Glutamatergic neuron (in vitro differentiated cells): ENCODE results near the gene PAPPA. TPM values are rescaled to one million over a fixed set of nuclear protein-coding genes. Genes with fewer than 3 reads are reported as not detected.

Source experiments
- DNase-seq: peaks from one replicate; pipeline ENCODE4 v3.0.0; 2022
- H3K27ac Mint-ChIP-seq: one replicate; pipeline ENCODE4 v1.8.0; 2020; ENCODE audit warnings: mild to moderate bottlenecking, mixed read lengths, inconsistent platforms; ENCODE audit not compliant: unreplicated experiment
- H3K27me3 Mint-ChIP-seq: one replicate; pipeline ENCODE4 v1.8.0; 2020; ENCODE audit warnings: mild to moderate bottlenecking, moderate library complexity, mixed read lengths, inconsistent platforms; ENCODE audit not compliant: unreplicated experiment
- H3K36me3 Mint-ChIP-seq: one replicate; pipeline ENCODE4 v1.8.0; 2020; ENCODE audit warnings: mild to moderate bottlenecking, mixed read lengths, inconsistent platforms; ENCODE audit not compliant: unreplicated experiment
- H3K4me1 Mint-ChIP-seq: one replicate; pipeline ENCODE4 v1.8.0; 2020; ENCODE audit warnings: mild to moderate bottlenecking, low read depth, mixed read lengths, inconsistent platforms; ENCODE audit not compliant: unreplicated experiment
- H3K4me3 Mint-ChIP-seq: one replicate; pipeline ENCODE4 v1.8.0; 2020; ENCODE audit warnings: mild to moderate bottlenecking, mixed read lengths, inconsistent platforms; ENCODE audit not compliant: unreplicated experiment
- H3K9me3 Mint-ChIP-seq: one replicate; pipeline ENCODE4 v1.8.0; 2020; ENCODE audit warnings: mild to moderate bottlenecking, moderate library complexity, mixed read lengths, inconsistent platforms; ENCODE audit not compliant: unreplicated experiment
- CTCF ChIP-seq: fragments of 200-600 bp; sonication (generic); IDR thresholded peaks from one replicate; pipeline ENCODE4 v1.5.0; 2021; ENCODE audit not compliant: partially characterized antibody, unreplicated experiment
- total RNA-seq: library from RNA; stranded (reverse); fragmentation: NEBNext Ultra II Directional; extraction: Animal tissue kit (Norgen Biotek cat#: 25700); gene quantifications from one replicate; pipeline ENCODE4 v1.2.1, GENCODE V29; 2021; ENCODE audit not compliant: unreplicated experiment

PAPPA gene
- total RNA-seq, 1 donor from 2014 or later = 10.5 TPM

- Mint-ChIP-seq H3K4me3 (no peak overlapping the region), H3K4me1 (no peaks in the 10 kb centered on the region), H3K9me3 (peaks cover under 1% of the 10 kb centered on the region), H3K27me3 (peaks cover 5% of the 10 kb centered on the region), H3K36me3 (peaks cover 9% of the 10 kb centered on the region), H3K27ac (no peak overlapping the region)
- no peak for DNase-seq
- no peak for TF ChIP-seq CTCF
These were observed 225.3 kb downstream of the PAPPA start for GRCh38 chr9:116378873-116379272.

- no peak for DNase-seq
- Mint-ChIP-seq H3K27me3 (peaks cover 4% of the 10 kb centered on the region), H3K9me3 (no peaks in the 10 kb centered on the region), H3K36me3 (peaks cover 5% of the 10 kb centered on the region), H3K27ac (no peak overlapping the region), H3K4me1 (no peaks in the 10 kb centered on the region), H3K4me3 (no peak overlapping the region)
- TF ChIP-seq CTCF = no peak
These were observed 226.2 kb downstream of the PAPPA start for GRCh38 chr9:116379821-116380220.

DNA sequence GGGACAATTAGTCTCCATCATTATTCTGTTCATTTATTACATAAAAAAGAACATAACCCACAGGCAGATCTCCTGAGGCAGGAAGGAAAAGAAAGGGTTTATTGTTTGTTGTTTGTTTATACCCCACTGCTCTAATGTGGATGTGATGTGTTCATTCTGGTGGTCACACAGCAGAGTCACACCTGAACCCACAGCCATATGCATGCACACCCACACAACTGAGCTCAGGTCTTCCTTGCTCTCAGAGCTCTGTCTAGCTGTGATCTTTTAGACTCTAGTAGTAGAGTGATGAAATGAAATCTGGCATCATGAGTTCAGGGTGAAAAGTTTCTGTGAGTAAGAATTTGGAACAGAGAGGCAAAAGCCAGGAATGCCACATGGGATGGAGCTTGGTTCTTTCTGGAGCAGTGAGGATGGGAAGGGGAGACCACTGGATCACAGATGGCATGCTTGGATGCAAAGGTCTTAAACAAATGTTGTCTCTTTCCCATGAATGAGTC is 227.0 kb downstream of the PAPPA start:
- no peaks in the 10 kb centered on the region for H3K4me1 Mint-ChIP-seq
- H3K27ac Mint-ChIP-seq = no peak overlapping the region
- H3K27me3 Mint-ChIP-seq = peaks cover 4% of the 10 kb centered on the region
- TF ChIP-seq CTCF = no peak
- no peaks in the 10 kb centered on the region for H3K9me3 Mint-ChIP-seq
- no peak for DNase-seq
- H3K36me3 Mint-ChIP-seq = no peaks in the 10 kb centered on the region
- H3K4me3 Mint-ChIP-seq = no peak overlapping the region

GRCh38 chr9:116381350-116381749 is 227.8 kb downstream of the PAPPA start:
- no peak overlapping the region for H3K4me3 Mint-ChIP-seq
- TF ChIP-seq CTCF = no peak
- H3K4me1 Mint-ChIP-seq = no peaks in the 10 kb centered on the region
- peaks cover 2% of the 10 kb centered on the region for H3K9me3 Mint-ChIP-seq
- H3K27me3 Mint-ChIP-seq = peaks cover 4% of the 10 kb centered on the region
- no peak for DNase-seq
- no peak overlapping the region for H3K27ac Mint-ChIP-seq
- H3K36me3 Mint-ChIP-seq = no peaks in the 10 kb centered on the region

DNA sequence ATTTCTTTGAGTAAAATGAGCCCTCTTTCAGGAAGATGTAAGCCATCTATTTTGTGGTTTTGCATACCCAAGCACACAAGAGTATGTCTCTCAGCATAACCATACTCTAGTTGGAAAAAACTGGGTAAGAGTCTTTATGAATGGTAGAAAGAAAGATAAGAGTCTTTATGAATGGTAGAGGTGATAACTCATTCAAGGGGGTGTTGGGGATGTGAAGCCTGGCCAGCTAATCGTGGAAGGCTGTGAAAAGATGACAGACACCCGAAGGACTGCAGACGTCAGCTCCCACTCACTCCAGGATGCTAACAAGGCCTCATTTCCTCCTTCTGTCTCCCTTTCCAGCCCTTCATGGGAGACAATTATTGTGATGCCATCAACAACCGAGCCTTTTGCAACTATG is 228.5 kb downstream of the PAPPA start:
- H3K4me1 Mint-ChIP-seq = no peaks in the 10 kb centered on the region
- H3K27ac Mint-ChIP-seq = no peak overlapping the region
- no peak for DNase-seq
- peaks cover 4% of the 10 kb centered on the region for H3K27me3 Mint-ChIP-seq
- no peak overlapping the region for H3K4me3 Mint-ChIP-seq
- TF ChIP-seq CTCF = no peak
- H3K36me3 Mint-ChIP-seq = no peaks in the 10 kb centered on the region
- peaks cover 2% of the 10 kb centered on the region for H3K9me3 Mint-ChIP-seq
